ENCODE results near the gene E2F8.

DNA sequence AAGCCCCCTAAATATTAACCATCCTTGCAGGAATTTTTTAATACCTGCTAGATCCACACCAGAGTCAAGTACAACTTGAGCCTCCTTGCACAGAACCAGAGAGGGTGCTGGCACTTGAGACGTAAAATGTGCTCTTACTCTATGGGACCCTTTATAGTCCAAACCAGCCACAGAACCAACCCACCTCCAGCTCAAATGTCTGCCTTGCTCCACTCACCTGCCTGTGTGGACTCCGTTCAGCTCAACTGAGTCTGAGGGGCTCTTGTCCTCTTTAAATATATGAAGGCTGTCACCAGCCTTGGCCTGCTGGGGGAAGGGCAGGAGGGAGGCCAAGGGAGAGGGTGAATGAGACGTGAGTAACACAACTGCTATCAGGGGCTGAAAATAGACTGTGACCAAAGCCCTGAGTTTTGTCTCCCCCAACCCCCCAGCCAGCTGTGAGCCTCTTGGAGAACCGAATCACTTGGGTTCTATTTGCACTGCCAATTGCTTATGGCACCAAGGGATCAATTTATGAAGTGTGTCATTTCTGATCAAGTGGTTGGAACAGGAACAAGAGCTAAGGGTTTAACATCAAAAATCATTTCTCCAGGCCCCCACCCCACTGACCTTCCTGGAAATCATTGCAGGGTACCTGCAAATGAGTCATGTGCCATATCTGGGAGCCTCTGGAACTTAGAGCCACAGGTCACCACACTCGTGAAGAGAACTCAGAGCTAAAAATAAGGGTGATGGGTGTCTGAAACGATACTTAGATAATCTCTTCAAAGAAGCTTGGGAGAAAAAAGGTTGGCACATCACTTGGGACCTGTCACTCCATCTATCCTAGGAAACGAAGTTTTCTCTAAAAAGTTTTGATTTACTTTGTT lies 38.8 kb downstream of the E2F8 start, which contains the start of gene CSRP3:
- TF ChIP-seq POLR2A (IDR thresholded peaks at IDR 0.05) (no peak), POLR2AphosphoS5 (IDR thresholded peaks at IDR 0.05) (no peak)
- TF ChIP-seq, protein P1, sequence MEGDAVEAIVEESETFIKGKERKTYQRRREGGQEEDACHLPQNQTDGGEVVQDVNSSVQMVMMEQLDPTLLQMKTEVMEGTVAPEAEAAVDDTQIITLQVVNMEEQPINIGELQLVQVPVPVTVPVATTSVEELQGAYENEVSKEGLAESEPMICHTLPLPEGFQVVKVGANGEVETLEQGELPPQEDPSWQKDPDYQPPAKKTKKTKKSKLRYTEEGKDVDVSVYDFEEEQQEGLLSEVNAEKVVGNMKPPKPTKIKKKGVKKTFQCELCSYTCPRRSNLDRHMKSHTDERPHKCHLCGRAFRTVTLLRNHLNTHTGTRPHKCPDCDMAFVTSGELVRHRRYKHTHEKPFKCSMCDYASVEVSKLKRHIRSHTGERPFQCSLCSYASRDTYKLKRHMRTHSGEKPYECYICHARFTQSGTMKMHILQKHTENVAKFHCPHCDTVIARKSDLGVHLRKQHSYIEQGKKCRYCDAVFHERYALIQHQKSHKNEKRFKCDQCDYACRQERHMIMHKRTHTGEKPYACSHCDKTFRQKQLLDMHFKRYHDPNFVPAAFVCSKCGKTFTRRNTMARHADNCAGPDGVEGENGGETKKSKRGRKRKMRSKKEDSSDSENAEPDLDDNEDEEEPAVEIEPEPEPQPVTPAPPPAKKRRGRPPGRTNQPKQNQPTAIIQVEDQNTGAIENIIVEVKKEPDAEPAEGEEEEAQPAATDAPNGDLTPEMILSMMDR (IDR thresholded peaks at IDR 0.05): no peak
